HL-60 (cell line): Measurements from ENCODE around the gene ZNF697.

Experiments
- DNase-seq, 2 experiments: peaks; one replicate each; pipeline ENCODE4 v3.0.0-alpha.2; 2010 to 2020; ENCODE audit warnings: low read depth in 1 of 2, low spot score in 1 of 2
- H3K27ac ChIP-seq: fragments of 250-450 bp; sonication (Bioruptor Pico); replicated peaks from 2 replicates; pipeline ENCODE4 v1.5.1; 2020; ENCODE audit warnings: mild to moderate bottlenecking, moderate library complexity
- H3K27me3 ChIP-seq: fragments of 250-450 bp; sonication (Bioruptor Pico); 2 replicates; pipeline ENCODE4 v1.5.1; 2021; ENCODE audit warnings: mild to moderate bottlenecking, moderate library complexity; ENCODE audit not compliant: insufficient read depth, poor library complexity, severe bottlenecking
- H3K4me3 ChIP-seq: replicated peaks from 2 replicates; pipeline ENCODE4 v1.5.1; 2011; ENCODE audit warnings: mild to moderate bottlenecking, control low read depth, low read length; ENCODE audit not compliant: insufficient read depth
- CTCF ChIP-seq: IDR thresholded peaks from one replicate; pipeline ENCODE4 v1.5.1; 2011; ENCODE audit warnings: low read length, control low read depth, inconsistent platforms; ENCODE audit not compliant: insufficient read depth
- GABPA ChIP-seq: IDR thresholded peaks from 2 replicates; pipeline ENCODE4 v1.6.1; 2012; ENCODE audit warnings: low read depth
- POLR2AphosphoS5 ChIP-seq: IDR thresholded peaks from 2 replicates; pipeline ENCODE4 v1.6.1; 2012; ENCODE audit warnings: low read depth
- REST ChIP-seq: IDR thresholded peaks from 2 replicates; pipeline ENCODE4 v1.6.1; 2012; ENCODE audit warnings: low read depth; ENCODE audit not compliant: insufficient replicate concordance
- SPI1 ChIP-seq: IDR thresholded peaks from 2 replicates; pipeline ENCODE4 v1.6.1; 2012; ENCODE audit warnings: low read depth, mild to moderate bottlenecking, borderline replicate concordance

Gene ZNF697

GRCh38 chr1:119600976-119601375 lies 47.1 kb downstream of the ZNF697 start:
- no peak overlapping the region for H3K4me3 ChIP-seq
- H3K27ac ChIP-seq, result no peak overlapping the region
- TF ChIP-seq SPI1 (no peak), POLR2AphosphoS5 (no peak), GABPA (no peak), CTCF (no peak), REST (no peak)
- no peak for DNase-seq
- no peaks in the 10 kb centered on the region for H3K27me3 ChIP-seq

GRCh38 chr1:119600561-119600960 lies 47.5 kb downstream of the ZNF697 start:
- H3K4me3 ChIP-seq, result no peak overlapping the region
- DNase-seq, result no peak
- TF ChIP-seq CTCF (no peak), REST (no peak), SPI1 (no peak), POLR2AphosphoS5 (no peak), GABPA (no peak)
- no peaks in the 10 kb centered on the region for H3K27me3 ChIP-seq
- H3K27ac ChIP-seq, result no peak overlapping the region

- no peaks in the 10 kb centered on the region for H3K27me3 ChIP-seq
- no peak overlapping the region for H3K27ac ChIP-seq
- H3K4me3 ChIP-seq, result no peak overlapping the region
- TF ChIP-seq REST, result no peak
- TF ChIP-seq SPI1, result no peak
- no peak for TF ChIP-seq CTCF
- TF ChIP-seq GABPA, result no peak
- TF ChIP-seq POLR2AphosphoS5, result no peak
- DNase-seq, result no peak
These were observed 52.5 kb downstream of the ZNF697 start for GRCh38 chr1:119595606-119596005.
